Sigmoid colon (tissue), 4 donors: ENCODE measurements around the gene SLC38A8.

ENCODE experiments used
- EP300 ChIP-seq, 4 donors: sonication (generic); formaldehyde crosslinking; IDR thresholded peaks; one replicate each; pipeline ENCODE4 v1.6.1; 2017; ENCODE audit warnings: antibody characterized with exemption in 4 of 4
- POLR2A ChIP-seq, 2 donors: fragments of 450-650 bp; IDR thresholded peaks; one replicate each; pipeline ENCODE4 v1.6.1; 2016; ENCODE audit warnings: antibody characterized with exemption in 2 of 2, mild to moderate bottlenecking in 2 of 2, moderate library complexity in 2 of 2
- POLR2AphosphoS5 ChIP-seq, 4 donors: sonication (generic); formaldehyde crosslinking; IDR thresholded peaks; one replicate each; pipeline ENCODE4 v1.6.1; 2017; ENCODE audit warnings: antibody characterized with exemption in 4 of 4
- TF ChIP-seq, protein P1 (sequence below), 4 experiments: fragments of 450-650 bp in 3 of 4; fragments of 200-600 bp in 1 of 4; IDR thresholded peaks; one replicate each; pipeline ENCODE4 v1.5.1; 2016 to 2019; ENCODE audit warnings: antibody characterized with exemption in 4 of 4, mild to moderate bottlenecking in 3 of 4, moderate library complexity in 2 of 4

DNA sequence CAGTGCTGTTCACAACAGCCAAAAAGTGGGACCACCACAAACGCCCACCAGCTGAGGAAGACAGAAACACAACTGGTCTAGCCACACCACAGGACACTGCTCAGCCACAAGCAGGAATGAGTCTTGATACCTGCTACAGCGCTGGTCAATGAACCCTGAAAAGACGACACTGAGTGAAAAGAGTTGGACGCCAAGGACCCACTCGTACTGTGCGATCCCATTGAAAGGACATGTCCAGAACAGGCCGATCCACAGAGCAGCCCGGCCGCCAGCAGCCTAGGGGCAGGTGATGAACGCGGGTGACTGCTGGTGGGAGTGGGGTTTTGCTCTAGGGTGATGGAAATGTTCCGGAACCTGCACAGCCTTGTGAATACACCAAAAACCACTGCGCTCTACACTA, 10.6 kb upstream of the SLC38A8 start:
- no peak for TF ChIP-seq POLR2A (IDR thresholded peaks at IDR 0.05)
- TF ChIP-seq, protein P1, sequence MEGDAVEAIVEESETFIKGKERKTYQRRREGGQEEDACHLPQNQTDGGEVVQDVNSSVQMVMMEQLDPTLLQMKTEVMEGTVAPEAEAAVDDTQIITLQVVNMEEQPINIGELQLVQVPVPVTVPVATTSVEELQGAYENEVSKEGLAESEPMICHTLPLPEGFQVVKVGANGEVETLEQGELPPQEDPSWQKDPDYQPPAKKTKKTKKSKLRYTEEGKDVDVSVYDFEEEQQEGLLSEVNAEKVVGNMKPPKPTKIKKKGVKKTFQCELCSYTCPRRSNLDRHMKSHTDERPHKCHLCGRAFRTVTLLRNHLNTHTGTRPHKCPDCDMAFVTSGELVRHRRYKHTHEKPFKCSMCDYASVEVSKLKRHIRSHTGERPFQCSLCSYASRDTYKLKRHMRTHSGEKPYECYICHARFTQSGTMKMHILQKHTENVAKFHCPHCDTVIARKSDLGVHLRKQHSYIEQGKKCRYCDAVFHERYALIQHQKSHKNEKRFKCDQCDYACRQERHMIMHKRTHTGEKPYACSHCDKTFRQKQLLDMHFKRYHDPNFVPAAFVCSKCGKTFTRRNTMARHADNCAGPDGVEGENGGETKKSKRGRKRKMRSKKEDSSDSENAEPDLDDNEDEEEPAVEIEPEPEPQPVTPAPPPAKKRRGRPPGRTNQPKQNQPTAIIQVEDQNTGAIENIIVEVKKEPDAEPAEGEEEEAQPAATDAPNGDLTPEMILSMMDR (IDR thresholded peaks at IDR 0.05) = no peak
- no peak for TF ChIP-seq POLR2AphosphoS5 (IDR thresholded peaks at IDR 0.05)
- no peak for TF ChIP-seq EP300 (IDR thresholded peaks at IDR 0.05)
